OCI-LY3 (cell line): ENCODE measurements around the gene USP7.

ENCODE experiments used
- CTCF ChIP-seq: fragments of 200-600, 300-600 bp; sonication (generic); IDR thresholded peaks from 2 replicates; pipeline ENCODE4 v1.5.1; 2014; ENCODE audit warnings: antibody characterized with exemption, low read length, low read depth
- EZH2phosphoT487 ChIP-seq: fragments of 200-600 bp; shearing (Covaris generic); IDR thresholded peaks from 2 replicates; pipeline ENCODE4 v1.6.1; 2018; ENCODE audit warnings: antibody characterized with exemption, mixed run types, low read depth

DNA sequence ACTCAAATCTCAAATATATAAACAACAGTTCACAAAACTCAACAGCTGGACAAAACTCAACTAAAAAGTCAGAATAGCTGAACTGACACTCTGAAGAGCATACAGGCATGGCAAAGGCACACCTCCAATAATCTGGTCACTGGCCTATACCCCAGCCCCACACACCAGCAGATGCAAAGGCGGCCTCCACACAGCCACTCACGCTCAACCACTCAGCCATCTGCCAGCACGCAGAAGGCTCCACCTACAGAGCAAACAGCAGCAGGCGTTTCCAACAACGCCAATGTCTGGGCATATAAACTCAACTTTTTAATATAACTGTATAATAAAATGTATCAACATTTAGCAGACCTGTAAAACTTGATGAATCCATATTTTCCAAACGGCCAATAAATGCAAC is 17.2 kb downstream of the USP7 start:
- no peak for TF ChIP-seq CTCF
- TF ChIP-seq EZH2phosphoT487 = no peak
